GM18519 (cell line): ENCODE measurements around the gene FCGR2B.
"Not testable (repeated sequence)": the region's sequence is repeated elsewhere in the genome, so short reads cannot be mapped to it uniquely, and the experiment has no call there.

ENCODE experiments used
- ATAC-seq: cut with Tn5 transposase; IDR thresholded peaks from one replicate; pipeline ENCODE4 v1.9.1; 2021; ENCODE audit warnings: mild to moderate bottlenecking, moderate library complexity; ENCODE audit not compliant: unreplicated experiment, low FRiP score

The FCGR2B gene

GRCh38 chr1:161698302-161698701 is 35.4 kb downstream of the FCGR2B start:
- not testable (repeated sequence) for ATAC-seq

GRCh38 chr1:161702250-161702649 is 39.3 kb downstream of the FCGR2B start:
- ATAC-seq = no peak

DNA sequence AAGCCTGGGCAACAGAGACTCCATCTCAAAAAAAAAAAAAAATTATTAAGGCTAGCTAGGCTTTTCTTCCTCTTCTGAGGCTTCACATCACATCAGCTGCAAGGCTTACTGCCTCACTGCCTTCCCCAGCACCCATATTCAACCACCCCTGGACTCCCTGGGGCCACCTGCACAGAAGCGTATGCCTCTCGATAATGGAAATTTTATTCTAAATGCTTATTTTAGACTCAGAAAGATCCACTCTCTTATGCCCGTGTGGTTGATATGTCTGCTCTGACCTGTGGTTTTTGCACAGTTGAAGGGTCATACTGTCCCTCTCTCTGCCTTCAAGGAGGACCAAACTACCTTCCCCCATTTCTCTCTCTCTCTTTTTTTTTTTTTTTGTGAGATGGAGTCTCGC is 42.6 kb downstream of the FCGR2B start:
- no peak for ATAC-seq

DNA sequence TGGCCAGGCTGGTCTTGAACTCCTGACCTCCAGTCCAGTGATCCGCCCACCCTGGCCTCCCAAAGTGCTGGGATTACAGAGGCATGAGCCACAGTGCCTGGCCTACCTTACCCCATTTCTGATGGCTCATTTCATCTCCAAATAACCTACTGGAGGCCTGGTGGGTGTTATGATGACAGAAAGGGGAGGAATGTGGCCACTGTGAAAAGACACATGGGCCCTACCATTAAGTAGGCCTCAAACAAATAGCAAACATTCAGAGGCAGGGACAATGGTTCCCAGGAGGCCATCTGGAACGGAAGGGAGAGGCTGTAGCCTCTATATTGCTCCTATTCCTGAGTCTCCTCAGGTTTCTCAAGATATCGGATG is 43.2 kb downstream of the FCGR2B start:
- ATAC-seq = no peak

GRCh38 chr1:161706482-161707347 is 43.8 kb downstream of the FCGR2B start, which contains the start of gene FCRLA:
Gene FCRLA, plus strand, starts transcription at chr1:161707229. Its CDS starts 36 bp downstream, at chr1:161707265.
- ATAC-seq = peak; percentile 55

GRCh38 chr1:161707503-161707902 is 44.6 kb downstream of the FCGR2B start:
- ATAC-seq = no peak

DNA sequence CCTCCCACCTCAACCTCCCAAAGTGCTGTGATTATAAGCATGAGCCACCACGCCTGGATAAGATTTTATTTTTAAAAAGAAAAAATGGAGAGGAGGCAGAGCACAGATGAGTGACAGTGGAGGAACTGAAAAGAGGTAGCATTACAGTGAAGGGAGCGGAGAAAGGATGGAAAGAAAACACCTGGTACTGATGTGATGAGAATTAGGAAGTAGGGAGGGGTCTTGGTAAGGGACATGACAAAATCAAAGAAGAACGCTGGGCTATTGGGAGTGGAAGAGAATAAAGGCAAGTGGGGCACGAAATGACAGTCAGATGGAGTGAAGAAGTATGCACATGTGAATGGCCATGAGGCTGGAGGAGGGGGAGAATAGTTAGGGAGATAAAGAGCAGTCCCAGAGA is 46.4 kb downstream of the FCGR2B start:
- ATAC-seq = no peak

GRCh38 chr1:161710560-161710959 is 47.6 kb downstream of the FCGR2B start:
- no peak for ATAC-seq

DNA sequence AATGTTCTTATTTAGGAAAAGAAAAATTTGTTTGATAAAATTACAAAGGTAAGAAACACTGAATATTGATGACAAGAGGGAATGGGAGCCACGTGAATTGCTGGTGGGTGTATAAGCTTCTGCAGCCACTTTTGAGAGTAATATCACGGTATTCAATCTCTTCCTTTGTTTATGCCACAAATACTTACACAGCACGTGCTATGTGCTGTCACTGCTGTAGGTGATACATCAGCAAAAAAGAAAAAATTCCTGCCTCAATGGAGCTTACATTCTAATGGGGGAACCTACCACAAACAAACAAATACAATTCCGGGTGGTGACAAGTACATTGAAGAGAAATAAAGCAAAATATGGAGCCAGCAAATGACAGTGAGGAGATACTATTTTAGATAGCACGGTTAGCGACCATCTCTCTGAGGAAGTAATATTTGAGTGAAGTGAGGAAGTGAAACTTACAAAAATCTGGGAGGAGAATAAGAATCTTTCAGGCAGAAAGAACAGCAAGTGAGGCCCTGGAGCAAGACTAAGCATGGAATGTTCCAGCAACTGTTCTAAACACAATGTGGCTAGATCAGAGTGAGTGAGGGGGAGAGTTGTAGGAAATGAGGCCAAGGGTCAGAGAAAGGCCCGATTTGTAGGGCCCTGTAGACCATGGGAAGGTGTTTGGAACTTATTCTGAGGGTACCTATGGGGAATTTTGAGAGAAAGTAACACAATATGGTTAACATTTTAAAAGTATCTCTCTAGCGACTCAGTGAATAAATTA is 55.8 kb downstream of the FCGR2B start:
- ATAC-seq = no peak

DNA sequence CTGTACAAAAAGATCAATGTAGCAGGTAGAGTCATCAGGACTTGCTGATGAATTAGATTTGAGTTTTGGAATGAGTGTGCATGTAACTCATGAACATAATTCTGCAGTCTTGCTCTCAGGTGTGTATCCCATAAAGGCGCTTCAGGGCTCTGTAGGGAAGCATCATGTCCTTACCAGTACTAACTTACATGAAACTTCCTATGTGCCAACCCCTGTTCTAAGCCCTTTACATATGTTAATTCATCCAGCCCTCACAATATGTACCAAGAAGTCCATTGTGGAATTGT is 56.3 kb downstream of the FCGR2B start:
- ATAC-seq = no peak

- no peak for ATAC-seq
These were observed 57.5 kb downstream of the FCGR2B start for GRCh38 chr1:161720422-161720821.

DNA sequence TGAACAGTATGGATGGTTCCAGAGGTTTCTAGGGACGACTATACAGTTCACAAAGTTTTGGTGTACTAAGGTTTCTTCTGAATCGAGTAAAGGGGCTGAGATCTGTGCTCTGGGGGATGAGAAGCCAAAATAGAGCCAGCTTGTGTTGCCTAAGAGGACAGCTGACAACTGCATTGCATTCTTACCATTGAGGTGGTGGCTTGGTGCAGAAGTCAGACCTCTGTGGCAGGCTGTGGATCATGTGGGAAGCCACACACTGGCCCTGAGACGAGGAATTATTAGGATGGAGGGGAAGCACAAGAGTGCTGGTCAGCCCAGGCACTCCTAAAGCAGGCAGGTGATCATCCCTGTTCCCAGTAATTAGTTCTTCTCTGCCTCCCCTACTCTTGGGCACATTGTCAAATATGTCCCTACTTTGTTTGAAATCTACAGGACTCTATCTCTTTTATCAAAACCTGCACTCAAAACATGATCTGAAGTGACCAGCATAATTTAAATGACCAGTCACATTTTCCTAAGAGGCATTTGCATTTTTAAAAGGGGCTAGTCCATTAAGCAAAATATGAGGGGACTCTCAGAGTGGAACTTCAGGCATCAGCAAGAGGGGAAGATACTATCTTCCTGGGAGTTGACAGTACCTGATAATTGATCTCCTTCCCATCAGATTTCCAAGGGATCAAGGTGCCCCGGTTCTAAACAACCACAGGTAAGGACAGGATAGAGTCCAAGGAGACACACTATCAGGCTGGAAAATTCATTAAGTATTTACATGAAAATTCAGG is 58.2 kb downstream of the FCGR2B start, which contains the start of gene FCRLB:
Gene FCRLB, plus strand, starts transcription at position 589 of the 782 bp plus-strand sequence. CDS start 1,129 bp downstream, outside the sequence.
- ATAC-seq = no peak

DNA sequence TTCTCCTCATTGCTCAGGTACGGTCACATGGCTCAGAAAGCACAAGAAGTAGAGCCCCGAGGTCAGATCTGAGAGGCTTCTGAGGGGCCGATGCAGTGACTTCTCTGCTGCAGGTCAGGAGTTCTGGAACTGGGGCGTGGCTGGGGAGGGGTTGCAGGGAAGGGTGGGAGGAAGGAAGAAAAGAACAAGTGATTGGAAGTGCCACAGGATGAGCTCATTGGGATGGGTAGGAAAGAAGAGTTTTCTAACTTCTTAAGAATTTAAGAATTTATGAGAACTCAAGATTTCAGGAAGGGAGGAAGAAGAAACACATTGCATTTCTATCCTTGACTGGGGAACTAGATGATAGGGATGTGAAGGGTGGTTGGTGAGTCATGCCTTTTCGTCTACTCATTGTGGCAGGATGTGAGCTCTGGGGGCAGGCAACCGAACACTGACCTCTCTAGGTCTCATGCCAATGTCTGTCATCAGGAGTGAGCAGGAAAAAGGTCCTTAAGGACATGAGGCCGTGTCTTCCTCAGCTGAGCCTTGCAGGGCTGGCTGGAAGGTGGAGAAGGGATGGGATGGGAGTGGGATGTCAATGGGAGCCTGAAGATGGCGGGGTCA is 58.9 kb downstream of the FCGR2B start:
- no peak for ATAC-seq

DNA sequence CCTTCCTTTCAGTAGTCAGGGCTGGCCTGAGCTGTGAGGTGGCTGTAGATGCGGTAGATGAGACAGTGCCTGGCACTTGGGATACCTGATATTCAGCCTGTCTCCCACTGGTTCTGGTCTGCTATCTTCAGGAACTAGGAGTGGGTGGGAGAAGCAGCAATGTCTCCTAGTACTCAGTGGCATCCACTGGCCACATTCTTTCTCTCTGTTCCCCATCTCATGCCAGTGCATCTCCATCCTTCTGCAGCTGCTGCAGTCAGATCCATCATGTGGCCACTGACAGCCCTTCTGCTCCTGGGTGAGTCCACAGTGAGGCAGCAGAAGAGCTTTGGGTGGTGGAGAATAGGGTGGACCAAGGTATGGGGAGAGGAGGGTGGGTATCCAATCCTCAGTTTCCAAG is 59.5 kb downstream of the FCGR2B start:
- ATAC-seq = no peak

- no peak for ATAC-seq
These were observed 60.7 kb downstream of the FCGR2B start for GRCh38 chr1:161723459-161724141.

DNA sequence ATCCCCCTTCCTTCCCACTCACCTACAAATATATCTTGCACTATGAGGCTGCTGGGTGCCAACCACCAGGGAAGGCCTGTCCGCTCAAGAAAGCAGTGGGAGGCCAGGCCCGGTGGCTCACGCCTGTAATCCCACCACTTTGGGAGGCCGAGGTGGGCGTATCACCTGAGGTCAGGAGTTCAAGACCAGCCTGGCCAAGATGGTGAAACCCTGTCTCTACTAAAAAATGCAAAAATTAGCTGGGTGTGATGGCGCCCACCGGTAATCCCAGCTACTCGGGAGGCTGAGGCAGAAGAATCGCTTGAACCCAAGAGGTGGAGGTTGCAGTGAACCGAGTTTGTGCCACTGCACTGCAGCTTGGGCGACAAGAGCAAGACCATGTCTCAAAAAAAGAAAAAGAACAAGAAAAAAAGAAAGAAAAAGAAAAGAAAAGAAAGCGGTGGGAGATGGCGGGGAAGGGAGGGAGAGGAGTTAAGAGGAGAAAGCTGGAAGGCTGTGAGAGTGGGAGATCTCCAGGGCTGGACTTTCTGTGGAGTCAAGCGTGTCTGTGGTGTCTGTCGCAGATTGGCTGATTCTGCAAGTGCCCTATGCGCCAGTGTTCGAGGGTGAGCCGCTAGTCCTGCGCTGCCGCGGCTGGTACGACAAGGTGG is 62.4 kb downstream of the FCGR2B start:
- not testable (repeated sequence) for ATAC-seq

DNA sequence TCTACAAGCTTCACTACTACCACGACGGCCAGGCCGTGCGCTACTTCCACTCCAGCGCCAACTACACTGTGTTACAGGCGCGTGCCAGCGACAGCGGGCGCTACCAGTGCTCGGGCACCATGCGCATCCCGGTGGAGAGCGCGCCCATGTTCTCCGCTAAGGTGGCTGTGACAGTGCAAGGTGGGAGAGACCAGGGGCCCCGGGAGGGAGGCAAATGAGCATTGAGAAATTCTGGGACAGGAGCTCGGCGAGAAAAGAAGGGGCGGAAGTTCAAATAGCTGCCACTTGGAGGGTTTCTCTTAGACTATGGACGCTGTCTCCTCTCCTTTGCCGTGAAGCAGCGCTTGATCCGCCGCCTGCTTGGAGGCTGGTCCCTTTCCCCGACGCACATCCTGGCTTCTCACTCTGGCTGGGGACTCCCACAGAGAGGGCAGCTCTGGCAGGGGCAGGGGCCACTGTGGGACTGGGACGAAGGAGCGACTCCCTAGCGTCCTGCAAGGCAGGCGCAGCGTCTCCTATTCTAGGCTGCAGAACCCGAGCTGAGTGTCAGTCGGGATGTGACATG is 63.0 kb downstream of the FCGR2B start:
- no peak for ATAC-seq

- no peak for ATAC-seq
These were observed 63.7 kb downstream of the FCGR2B start for GRCh38 chr1:161726473-161727255.
